IMR-90 (cell line): ENCODE results near the gene COL9A2. TPM values are rescaled to one million over a fixed set of nuclear protein-coding genes. Genes with fewer than 3 reads are reported as not detected.

ENCODE experiments used
- ATAC-seq: fragments of 200-7000 bp; cut with Tn5 transposase; 2 replicates; pipeline ENCODE4 v1.9.1; 2020; ENCODE audit warnings: low read depth, mild to moderate bottlenecking, moderate library complexity
- BruUV-seq: library from RNA; stranded (reverse); fragments of 400-500 nt; replicated peaks from 2 replicates; lab custom pipeline; 2021; lab: Mats Ljungman, UMichigan
- CTCF ChIA-PET: fragments of 300-600 bp; formaldehyde crosslinking; extraction: SDS; loops from one replicate; lab custom pipeline; 2021; ENCODE audit warnings: antibody characterized with exemption; lab: Yijun Ruan, JAX
- POLR2A ChIA-PET: fragments of 300-600 bp; sonication (Branson Sonifier 250); formaldehyde crosslinking; loops from one replicate; lab custom pipeline; 2022; ENCODE audit warnings: antibody characterized with exemption; ENCODE audit not compliant: unreplicated experiment; lab: Charles Lee
- DNase-seq: peaks from one replicate; pipeline ENCODE4 v3.0.0; 2013
- H2AFZ ChIP-seq: replicated peaks from 2 replicates; pipeline ENCODE3; 2013; ENCODE audit warnings: low read length, mild to moderate bottlenecking; ENCODE audit not compliant: poor library complexity
- H2AK5ac ChIP-seq: 2 replicates; pipeline ENCODE4 v1.6.1; 2013; ENCODE audit warnings: low read depth, low read length, inconsistent platforms
- H2AK9ac ChIP-seq: replicated peaks from 2 replicates; pipeline ENCODE3; 2013; ENCODE audit warnings: mild to moderate bottlenecking, low read depth, low read length, moderate library complexity; ENCODE audit not compliant: poor library complexity
- H2BK120ac ChIP-seq: 2 replicates; pipeline ENCODE4 v1.6.1; 2013; ENCODE audit warnings: low read depth, low read length, inconsistent platforms
- H2BK15ac ChIP-seq: 3 replicates; pipeline ENCODE4 v1.6.1; 2013; ENCODE audit warnings: low read depth, low read length, inconsistent platforms
- H2BK20ac ChIP-seq: 2 replicates; pipeline ENCODE4 v1.6.1; 2013; ENCODE audit warnings: low read depth, mild to moderate bottlenecking, inconsistent platforms, low read length, moderate library complexity
- H2BK5ac ChIP-seq: 2 replicates; pipeline ENCODE4 v1.6.1; 2013; ENCODE audit warnings: mild to moderate bottlenecking, low read depth, low read length, inconsistent platforms; ENCODE audit not compliant: poor library complexity, severe bottlenecking
- H3K14ac ChIP-seq: replicated peaks from 2 replicates; pipeline ENCODE4 v1.6.1; 2013; ENCODE audit warnings: low read depth, low read length, inconsistent platforms
- H3K18ac ChIP-seq: 2 replicates; pipeline ENCODE4 v1.6.1; 2013; ENCODE audit warnings: low read depth, low read length, control low read depth
- H3K23ac ChIP-seq: 2 replicates; pipeline ENCODE4 v1.6.1; 2013; ENCODE audit warnings: low read depth, low read length, inconsistent platforms
- H3K27ac ChIP-seq: 2 replicates; pipeline ENCODE4 v1.5.1; 2013; ENCODE audit warnings: mild to moderate bottlenecking, control low read depth, low read length; ENCODE audit not compliant: insufficient read depth
- H3K27me3 ChIP-seq: 2 replicates; pipeline ENCODE4 v1.6.1; 2013; ENCODE audit warnings: low read length; ENCODE audit not compliant: control insufficient read depth, insufficient read depth
- H3K36me3 ChIP-seq: 2 replicates; pipeline ENCODE4 v1.6.1; 2013; ENCODE audit warnings: low read length, mixed read lengths; ENCODE audit not compliant: control insufficient read depth, insufficient read depth
- H3K4ac ChIP-seq: 2 replicates; pipeline ENCODE4 v1.6.1; 2013; ENCODE audit warnings: low read depth, low read length, inconsistent platforms
- H3K4me1 ChIP-seq: 2 replicates; pipeline ENCODE4 v1.6.1; 2013; ENCODE audit warnings: low read length, mixed read lengths; ENCODE audit not compliant: control insufficient read depth, insufficient read depth
- H3K4me2 ChIP-seq: 2 replicates; pipeline ENCODE4 v1.6.1; 2013; ENCODE audit warnings: low read depth, mild to moderate bottlenecking, control low read depth, low read length, moderate library complexity
- H3K4me3 ChIP-seq: 2 replicates; pipeline ENCODE4 v1.5.1; 2013; ENCODE audit warnings: low read depth, mild to moderate bottlenecking, control low read depth, low read length, moderate library complexity; ENCODE audit not compliant: insufficient read depth
- H3K56ac ChIP-seq: 2 replicates; pipeline ENCODE4 v1.6.1; 2013; ENCODE audit warnings: low read length, inconsistent platforms; ENCODE audit not compliant: insufficient read depth; ENCODE audit errors: extremely low read depth
- H3K79me1 ChIP-seq, 2 experiments: 2 replicates each; pipeline ENCODE4 v1.6.1; 2013; ENCODE audit warnings: low read length in 2 of 2, inconsistent platforms in 1 of 2, low read depth in 1 of 2
- H3K9ac ChIP-seq: 2 replicates; pipeline ENCODE4 v1.6.1; 2013; ENCODE audit warnings: low read depth, low read length, control low read depth
- H3K9me1 ChIP-seq: 2 replicates; pipeline ENCODE4 v1.6.1; 2013; ENCODE audit warnings: low read length, inconsistent platforms; ENCODE audit not compliant: insufficient read depth
- H3K9me3 ChIP-seq: 2 replicates; pipeline ENCODE4 v1.6.1; 2013; ENCODE audit warnings: low read length; ENCODE audit not compliant: control insufficient read depth, insufficient read depth
- H4K20me1 ChIP-seq: 2 replicates; pipeline ENCODE4 v1.6.1; 2013; ENCODE audit warnings: low read length, inconsistent platforms; ENCODE audit not compliant: insufficient read depth
- H4K5ac ChIP-seq: 2 replicates; pipeline ENCODE4 v1.6.1; 2013; ENCODE audit warnings: mild to moderate bottlenecking, low read depth, low read length, control low read depth
- H4K8ac ChIP-seq, 2 experiments: 2 replicates each; pipeline ENCODE4 v1.6.1; 2013; ENCODE audit warnings: low read depth in 2 of 2, low read length in 2 of 2, control low read depth in 1 of 2, inconsistent platforms in 1 of 2
- H4K91ac ChIP-seq: 2 replicates; pipeline ENCODE4 v1.6.1; 2013; ENCODE audit warnings: low read depth, low read length, inconsistent platforms; ENCODE audit not compliant: insufficient read depth
- CEBPB ChIP-seq: IDR thresholded peaks from 2 replicates; pipeline ENCODE4 v1.6.1; 2012; ENCODE audit warnings: low read depth, low read length, improper control_type of control experiment
- FOS ChIP-seq: fragments of 150-350 bp; IDR thresholded peaks from 2 replicates; pipeline ENCODE4 v1.6.1; 2016; ENCODE audit warnings: low read depth, low read length
- POLR2A ChIP-seq: IDR thresholded peaks from 2 replicates; pipeline ENCODE4 v1.6.1; 2012; ENCODE audit warnings: mild to moderate bottlenecking, low read depth, low read length
- RAD21 ChIP-seq: IDR thresholded peaks from 2 replicates; pipeline ENCODE4 v1.6.1; 2012; ENCODE audit warnings: low read length, improper control_type of control experiment
- whole genome bisulfite sequencing, 2 experiments: methylation state at CpG; one replicate each; pipeline versions ENCODE4 v1.1.5 to v1.1.7; 2013; ENCODE audit warnings: missing lambda C conversion rate in 2 of 2; ENCODE audit not compliant: insufficient read length in 1 of 2; ENCODE audit errors: extremely low coverage in 2 of 2; 5-methylcytosine and 5-hydroxymethylcytosine counted together
- dilution Hi-C: fragments of 300-500 bp; cut with HindIII; formaldehyde crosslinking; loops from one replicate; pipeline ENCODE4 v1.14.3; 2018; ENCODE audit warnings: low sequenced_read_pairs; ENCODE audit not compliant: unreplicated experiment
- in situ Hi-C: fragments of 300-500 bp; cut with MboI; formaldehyde crosslinking; loops from 3 replicates; pipeline ENCODE4 v1.14.3; 2019; ENCODE audit warnings: low sequenced_read_pairs, inconsistent platforms, mixed read lengths
- intact Hi-C: fragments of 100-400 bp; cut with micrococcal nuclease; formaldehyde crosslinking; loops from 2 replicates; pipeline ENCODE4 v1.10.0; 2022
- polyA plus RNA-seq, 3 experiments: library from polyadenylated mRNA; depleted of rRNA; stranded (reverse); fragments of >200 nt; gene quantifications; 2 replicates each; pipeline ENCODE4 v1.2.3, GENCODE V29; 2012; ENCODE audit warnings: low replicate concordance in 1 of 3
- total RNA-seq: library from RNA; depleted of rRNA; stranded (reverse); fragments of >200 nt; gene quantifications from 2 replicates; pipeline ENCODE4 v1.2.3, GENCODE V29; 2012
- TF ChIP-seq, protein P1 (sequence below): conservative IDR thresholded peaks from 2 replicates; pipeline ENCODE4 v1.5.1; 2012; ENCODE audit warnings: mild to moderate bottlenecking, low read depth, low read length, improper control_type of control experiment

Gene COL9A2
- total and polyA plus RNA-seq, 2 of the 4 experiments (the other 2 are of a cell fraction) = 0.90 to 1.6 TPM

DNA sequence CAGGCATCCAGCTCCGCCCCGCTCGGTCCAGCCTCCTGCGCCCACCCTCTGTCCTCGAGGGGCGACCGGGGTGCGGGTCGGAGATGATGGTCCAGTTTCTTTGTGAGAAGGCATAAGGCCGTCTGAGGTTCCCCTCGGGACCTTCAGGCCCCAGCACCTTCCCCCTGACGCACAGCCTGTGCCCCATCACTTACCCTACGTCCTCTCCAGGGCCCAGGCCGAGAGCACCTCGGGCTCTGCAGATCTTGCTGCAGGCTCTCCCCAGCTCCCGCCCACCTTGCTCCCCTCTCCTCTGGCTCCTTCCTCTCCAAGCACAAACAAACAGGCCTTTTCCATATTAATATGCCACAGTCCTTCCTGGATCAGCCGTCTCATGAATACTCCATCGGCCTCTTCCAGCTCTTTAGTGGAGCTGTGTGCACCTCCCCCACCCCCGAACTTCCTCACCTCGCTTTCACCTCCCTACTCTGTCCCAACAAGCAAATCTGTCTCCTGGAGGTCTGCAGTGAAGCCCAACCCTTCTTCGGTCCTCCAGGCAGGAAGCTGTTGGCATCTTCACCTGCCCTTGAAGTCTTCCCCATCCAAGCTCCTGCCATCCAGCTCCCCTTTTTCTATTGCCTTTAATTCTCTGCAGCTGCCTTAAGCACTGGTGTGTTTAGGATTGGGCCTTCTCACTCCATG, 448 bp upstream of the COL9A2 start (continued):
- TF ChIP-seq CEBPB = no peak

DNA sequence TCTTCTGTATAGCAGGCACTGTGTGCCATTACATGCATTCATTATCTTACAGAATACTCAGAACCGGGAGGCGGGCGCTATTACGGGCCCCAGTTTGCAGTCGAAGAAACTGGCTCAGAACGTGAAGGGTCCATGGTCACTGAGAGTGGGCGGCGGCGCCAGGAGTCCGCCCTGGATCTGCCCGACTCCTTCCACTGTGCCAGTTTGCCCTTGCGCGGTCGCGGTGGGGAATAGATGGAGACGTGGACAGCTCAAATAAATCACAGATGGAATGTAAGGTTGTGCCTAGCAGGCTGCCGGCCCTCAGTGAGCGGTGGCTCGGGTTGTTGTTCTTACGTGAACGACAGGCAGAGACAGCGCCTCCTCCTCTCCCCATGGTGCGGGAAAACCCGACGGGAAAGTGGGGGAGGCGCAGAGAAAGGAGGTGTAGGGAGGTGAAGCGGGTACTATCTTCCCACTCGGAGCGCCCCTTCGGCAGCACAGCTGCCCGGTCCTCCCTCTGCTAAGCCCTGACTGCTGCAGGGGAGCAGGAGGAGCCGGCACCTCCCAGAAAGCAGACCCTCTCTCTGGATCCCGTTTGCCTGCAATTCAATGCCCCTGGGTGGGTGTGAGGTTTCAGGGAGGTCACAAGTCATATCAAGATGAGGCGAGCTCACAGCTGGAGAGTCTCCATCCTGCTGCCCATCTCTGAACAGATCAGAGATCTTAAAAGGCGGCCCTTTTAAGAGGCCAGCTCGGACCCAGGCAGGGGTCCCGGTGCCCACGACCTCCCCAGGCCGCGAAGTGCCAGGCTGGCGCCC, 1.1 kb downstream of the COL9A2 start:
- Histone ChIP-seq H3K4me2 (no peak overlapping the region), H2AFZ (peak overlapping the region; percentile 99), H3K9me1 (0 out of 2 replicates have a peak, but pooled peaks cover 3% of the 10 kb centered on the region), H3K9ac (no peak overlapping the region), H3K56ac (no peak overlapping the region), H2BK5ac (no peak overlapping the region), H3K79me1 (no peaks in the 10 kb centered on the region), H3K4me1 (peaks cover 13% of the 10 kb centered on the region; the same call in 1 of the 2 replicates), H2BK20ac (no peak overlapping the region), H2BK15ac (no peak overlapping the region), H3K23ac (no peak overlapping the region), H3K36me3 (no peaks in the 10 kb centered on the region), H4K5ac (no peak overlapping the region; the same call in 1 of the 2 replicates), H4K91ac (no peak overlapping the region), H3K27ac (no peak overlapping the region), H3K18ac (no peak overlapping the region), H3K4me3 (no peak overlapping the region), H3K9me3 (no peaks in the 10 kb centered on the region), H3K4ac (peak overlapping the region; percentile 33), H4K8ac (peak overlapping the region in 1 of 2 experiments; percentile 54; a peak in 1 of 4 replicates), H2AK9ac (peak overlapping the region; percentile 87), H2BK120ac (peak overlapping the region; percentile 38; the same call in 1 of the 2 replicates), H2AK5ac (peak overlapping the region; percentile 35; the same call in 1 of the 2 replicates), H3K14ac (no peak overlapping the region), H3K27me3 (peaks cover 37% of the 10 kb centered on the region), H4K20me1 (no peaks in the 10 kb centered on the region)
- ChIA-PET CTCF (interaction anchor here (1.3 to 2.8 kb wide), 5 partner anchors 20 to 172 kb away, joined by 4 to 16 read pairs (median 5); no protein-coding TSS in a partner anchor), POLR2A (interaction anchor here (1.0 kb wide), 1 partner anchor 234 kb away, joined by 3 read pairs; no protein-coding TSS in a partner anchor)
- BruUV-seq = no TSS peak
- dilution Hi-C loops = no loop called here
- 24% methylated on average over 21 of the region's 41 CpGs; no CpG with 5 or more reads in 1 of the 2 experiments for WGBS, 2 experiments
- TF ChIP-seq, protein P1, sequence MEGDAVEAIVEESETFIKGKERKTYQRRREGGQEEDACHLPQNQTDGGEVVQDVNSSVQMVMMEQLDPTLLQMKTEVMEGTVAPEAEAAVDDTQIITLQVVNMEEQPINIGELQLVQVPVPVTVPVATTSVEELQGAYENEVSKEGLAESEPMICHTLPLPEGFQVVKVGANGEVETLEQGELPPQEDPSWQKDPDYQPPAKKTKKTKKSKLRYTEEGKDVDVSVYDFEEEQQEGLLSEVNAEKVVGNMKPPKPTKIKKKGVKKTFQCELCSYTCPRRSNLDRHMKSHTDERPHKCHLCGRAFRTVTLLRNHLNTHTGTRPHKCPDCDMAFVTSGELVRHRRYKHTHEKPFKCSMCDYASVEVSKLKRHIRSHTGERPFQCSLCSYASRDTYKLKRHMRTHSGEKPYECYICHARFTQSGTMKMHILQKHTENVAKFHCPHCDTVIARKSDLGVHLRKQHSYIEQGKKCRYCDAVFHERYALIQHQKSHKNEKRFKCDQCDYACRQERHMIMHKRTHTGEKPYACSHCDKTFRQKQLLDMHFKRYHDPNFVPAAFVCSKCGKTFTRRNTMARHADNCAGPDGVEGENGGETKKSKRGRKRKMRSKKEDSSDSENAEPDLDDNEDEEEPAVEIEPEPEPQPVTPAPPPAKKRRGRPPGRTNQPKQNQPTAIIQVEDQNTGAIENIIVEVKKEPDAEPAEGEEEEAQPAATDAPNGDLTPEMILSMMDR = no peak
- no peak for TF ChIP-seq FOS
- no peak for TF ChIP-seq POLR2A
- no peak for TF ChIP-seq RAD21
- ATAC-seq = no peak
- in situ Hi-C loops = no loop called here
- intact Hi-C loops = loop anchor here (5.0 kb wide), 1 partner anchor 174 kb away; no protein-coding TSS in a partner anchor
- DNase-seq = no peak
